GM12864 (cell line): ENCODE data around the gene ARHGAP6.

Experiments used
- DNase-seq: peaks from one replicate; pipeline ENCODE4 v3.0.0-alpha.2; 2011; ENCODE audit warnings: low read depth
- H3K4me3 ChIP-seq: 2 replicates; pipeline ENCODE4 v1.5.1; 2011; ENCODE audit warnings: mild to moderate bottlenecking, low read depth, low read length, control low read depth
- TF ChIP-seq, protein P1 (sequence below): IDR thresholded peaks from 2 replicates; pipeline ENCODE4 v1.5.1; 2011; ENCODE audit warnings: low read depth, mild to moderate bottlenecking, moderate library complexity, low read length, control low read depth, inconsistent platforms; ENCODE audit errors: missing control alignments

Gene ARHGAP6

DNA sequence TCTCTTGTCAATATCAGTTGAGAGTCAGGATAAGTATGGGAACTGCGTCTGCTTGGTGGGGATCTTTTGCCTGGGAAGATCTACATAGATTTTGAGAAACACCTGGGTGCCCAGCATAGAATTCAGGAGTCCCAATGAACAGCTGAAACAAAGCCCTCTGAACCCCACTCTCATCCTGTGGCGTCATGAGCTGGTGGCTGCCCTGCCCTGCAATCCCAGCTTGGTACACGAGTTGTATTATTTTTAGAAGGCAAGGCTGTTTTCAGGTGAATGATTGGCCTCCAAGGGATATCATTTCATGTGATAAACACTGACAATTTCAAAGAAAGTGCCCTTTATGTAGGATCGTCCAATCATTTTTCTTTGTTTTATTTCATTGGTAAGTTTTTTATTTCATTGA is 493.8 kb downstream of the ARHGAP6 start:
- TF ChIP-seq, protein P1, sequence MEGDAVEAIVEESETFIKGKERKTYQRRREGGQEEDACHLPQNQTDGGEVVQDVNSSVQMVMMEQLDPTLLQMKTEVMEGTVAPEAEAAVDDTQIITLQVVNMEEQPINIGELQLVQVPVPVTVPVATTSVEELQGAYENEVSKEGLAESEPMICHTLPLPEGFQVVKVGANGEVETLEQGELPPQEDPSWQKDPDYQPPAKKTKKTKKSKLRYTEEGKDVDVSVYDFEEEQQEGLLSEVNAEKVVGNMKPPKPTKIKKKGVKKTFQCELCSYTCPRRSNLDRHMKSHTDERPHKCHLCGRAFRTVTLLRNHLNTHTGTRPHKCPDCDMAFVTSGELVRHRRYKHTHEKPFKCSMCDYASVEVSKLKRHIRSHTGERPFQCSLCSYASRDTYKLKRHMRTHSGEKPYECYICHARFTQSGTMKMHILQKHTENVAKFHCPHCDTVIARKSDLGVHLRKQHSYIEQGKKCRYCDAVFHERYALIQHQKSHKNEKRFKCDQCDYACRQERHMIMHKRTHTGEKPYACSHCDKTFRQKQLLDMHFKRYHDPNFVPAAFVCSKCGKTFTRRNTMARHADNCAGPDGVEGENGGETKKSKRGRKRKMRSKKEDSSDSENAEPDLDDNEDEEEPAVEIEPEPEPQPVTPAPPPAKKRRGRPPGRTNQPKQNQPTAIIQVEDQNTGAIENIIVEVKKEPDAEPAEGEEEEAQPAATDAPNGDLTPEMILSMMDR, result no peak
- no peak overlapping the region for H3K4me3 ChIP-seq
- DNase-seq, result no peak

DNA sequence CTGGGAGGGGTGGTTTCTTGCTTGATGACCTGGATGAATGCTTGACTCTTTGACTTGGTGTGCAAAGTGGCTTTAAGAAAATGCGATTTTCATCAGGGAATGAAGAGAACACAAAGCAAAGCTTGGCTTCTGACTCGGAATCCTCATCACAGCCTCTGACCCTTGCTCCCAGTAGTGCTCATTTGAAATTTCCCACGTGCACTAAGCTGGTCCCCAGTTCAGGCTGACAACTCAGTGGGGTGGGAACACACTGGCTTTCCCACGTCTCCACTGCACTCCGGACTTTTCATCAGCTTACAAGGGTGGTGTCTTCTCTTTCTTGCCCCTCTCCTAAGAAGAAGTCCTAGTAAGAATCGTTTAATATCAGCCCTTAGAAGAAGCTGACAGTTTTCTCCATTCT is 501.3 kb downstream of the ARHGAP6 start:
- no peak for DNase-seq
- no peak overlapping the region for H3K4me3 ChIP-seq
- TF ChIP-seq, protein P1, result no peak

DNA sequence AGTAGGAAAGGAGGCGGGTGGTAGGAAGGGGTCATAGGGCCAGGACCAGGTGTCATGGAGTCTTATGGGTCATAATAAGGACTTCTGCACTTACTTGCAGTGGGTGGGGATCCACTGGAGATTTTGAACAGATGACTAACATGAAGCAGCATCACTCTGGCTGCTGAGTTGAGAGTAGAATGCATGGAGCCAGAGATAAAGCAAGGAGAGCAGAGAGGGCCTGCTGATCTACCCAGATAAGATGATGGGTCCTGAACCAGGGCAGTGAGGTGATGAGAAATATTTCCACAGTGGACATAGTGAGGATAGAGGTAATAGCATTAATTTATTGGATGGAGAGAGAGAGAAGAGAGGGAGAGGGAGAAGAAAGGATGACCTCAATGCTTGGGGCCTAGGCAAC is 506.6 kb downstream of the ARHGAP6 start:
- DNase-seq, result no peak
- TF ChIP-seq, protein P1, result no peak
- H3K4me3 ChIP-seq, result no peak overlapping the region

DNA sequence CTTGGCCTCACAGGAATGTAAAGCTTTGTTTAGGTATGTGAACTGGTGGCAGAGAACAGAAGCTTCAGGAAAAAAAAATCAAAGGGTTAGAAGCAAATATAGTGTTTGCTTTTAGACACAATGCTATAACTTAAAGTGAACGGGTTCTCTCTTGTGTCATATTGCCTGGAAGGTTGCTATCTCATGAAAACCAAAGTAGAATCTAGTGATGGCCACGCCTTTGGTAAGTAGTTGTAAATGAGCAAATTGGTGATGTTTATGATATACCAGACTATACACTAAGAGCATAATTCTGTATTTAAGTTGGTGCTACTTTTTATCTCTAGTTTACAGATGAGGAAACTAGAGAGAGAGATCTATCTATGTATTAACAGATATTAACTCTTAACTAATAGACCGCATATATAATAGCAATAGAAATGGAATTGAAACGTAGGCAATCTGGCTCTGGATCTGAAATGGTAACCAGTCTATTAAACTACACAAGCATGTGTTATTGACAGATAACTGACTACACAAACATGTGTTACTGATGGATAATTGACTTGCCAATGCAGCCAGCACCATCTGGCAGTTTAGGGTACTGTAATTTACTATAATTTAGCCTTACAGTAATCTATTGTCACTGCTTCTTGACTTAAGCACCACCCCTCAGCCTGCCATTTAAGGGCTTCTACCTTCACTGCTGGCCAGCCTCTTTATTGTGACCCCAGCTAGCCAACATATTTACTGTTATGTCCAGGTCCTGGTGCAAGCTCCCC is 513.7 kb downstream of the ARHGAP6 start:
- no peak overlapping the region for H3K4me3 ChIP-seq
- TF ChIP-seq, protein P1, result no peak
- DNase-seq, result no peak

DNA sequence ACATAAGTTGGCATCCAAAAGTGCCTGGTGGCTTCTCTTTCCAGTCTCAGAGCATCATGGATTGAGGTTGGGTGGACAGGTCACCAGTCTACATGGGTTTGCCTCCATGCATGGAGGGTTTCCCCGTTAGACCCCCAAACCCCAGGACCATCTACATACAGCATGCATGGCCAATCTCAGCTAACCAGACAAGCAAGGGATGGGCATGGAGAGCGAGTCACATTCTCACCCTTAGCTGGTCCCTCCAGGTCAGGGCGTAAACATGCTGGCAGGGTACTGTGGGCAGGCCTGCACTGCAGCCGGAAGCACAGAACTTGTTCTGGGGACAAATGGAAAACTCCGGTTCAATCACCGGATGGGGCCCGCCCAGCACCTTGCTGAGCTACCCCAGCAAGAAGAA is 517.3 kb downstream of the ARHGAP6 start:
- TF ChIP-seq, protein P1, result no peak
- H3K4me3 ChIP-seq, result no peak overlapping the region
- no peak for DNase-seq

DNA sequence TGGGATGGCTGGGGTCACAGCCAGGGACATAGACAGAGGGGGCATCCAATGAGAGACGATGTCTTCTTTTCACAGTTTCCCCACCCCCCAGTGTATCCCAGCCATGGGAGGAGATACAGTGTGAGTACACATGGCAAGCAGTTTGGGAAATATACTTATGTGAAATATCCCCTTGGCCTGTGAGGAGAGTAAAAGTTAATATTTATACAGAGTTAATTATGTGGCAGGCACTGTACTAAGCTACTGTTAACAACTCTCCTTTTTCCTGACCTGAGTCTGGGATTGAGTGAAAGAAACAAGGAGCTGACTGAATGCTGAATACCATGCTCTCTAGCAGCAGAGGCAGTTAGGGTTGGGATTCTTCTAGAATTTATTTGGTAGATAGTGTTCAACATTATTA is 519.3 kb downstream of the ARHGAP6 start:
- TF ChIP-seq, protein P1, result no peak
- DNase-seq, result no peak
- H3K4me3 ChIP-seq, result no peak overlapping the region

DNA sequence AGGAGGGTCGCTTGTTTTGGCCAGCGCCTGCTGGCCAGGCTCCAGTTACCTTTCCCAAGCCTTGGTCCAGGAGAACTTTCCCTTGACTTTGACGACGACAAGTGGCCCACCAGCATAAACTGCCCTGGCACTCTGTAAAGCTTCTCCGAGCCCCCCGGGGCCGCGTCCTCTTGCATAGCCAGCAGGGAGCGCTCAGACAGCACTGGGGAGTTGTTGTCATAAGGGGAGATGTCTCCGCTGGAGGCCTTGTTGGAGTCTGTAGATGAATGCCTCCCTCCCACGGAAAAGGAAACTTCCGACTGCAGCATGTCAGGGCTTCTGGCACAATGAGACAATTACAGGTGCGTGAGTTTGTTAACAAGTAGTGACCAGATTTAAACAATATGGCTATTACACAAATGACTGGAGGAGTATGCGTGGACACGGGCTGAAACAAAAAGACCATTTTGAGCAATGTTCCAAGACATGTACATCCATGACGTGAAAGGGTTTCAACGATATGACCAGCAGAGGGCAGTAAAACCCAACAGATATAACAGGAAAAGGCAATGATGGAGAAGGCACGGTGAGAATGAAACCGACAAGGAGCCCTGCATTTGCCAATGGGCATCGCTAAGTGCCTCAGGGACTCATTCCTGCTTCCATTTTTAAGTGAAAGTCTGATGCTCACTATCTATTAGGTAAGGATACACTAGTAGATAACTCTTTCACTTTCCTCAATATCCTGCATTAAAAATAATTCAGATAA is 521.6 kb downstream of the ARHGAP6 start:
- H3K4me3 ChIP-seq, result no peak overlapping the region
- TF ChIP-seq, protein P1, result peak; percentile 47

More for the DNA sequence above, 521.6 kb downstream of the ARHGAP6 start:
- DNase-seq, result peak; percentile 29
